Thyroid gland (tissue), 4 donors: ENCODE measurements around the gene TOR1B.

Experiments
- POLR2A ChIP-seq, 2 donors: fragments of 450-650 bp; IDR thresholded peaks; one replicate each; pipeline ENCODE4 v1.6.1; 2017; ENCODE audit warnings: antibody characterized with exemption in 2 of 2, mild to moderate bottlenecking in 2 of 2, moderate library complexity in 1 of 2
- TF ChIP-seq, protein P1 (sequence below), 6 experiments: fragments of 200-600 bp in 3 of 6; fragments of 450-650 bp in 3 of 6; sonication (generic) in 3 of 6; IDR thresholded peaks; one replicate each; pipeline ENCODE4 v1.5.1; 2016 to 2019; ENCODE audit warnings: antibody characterized with exemption in 6 of 6, mild to moderate bottlenecking in 2 of 6, inconsistent platforms in 1 of 6, moderate library complexity in 1 of 6

DNA sequence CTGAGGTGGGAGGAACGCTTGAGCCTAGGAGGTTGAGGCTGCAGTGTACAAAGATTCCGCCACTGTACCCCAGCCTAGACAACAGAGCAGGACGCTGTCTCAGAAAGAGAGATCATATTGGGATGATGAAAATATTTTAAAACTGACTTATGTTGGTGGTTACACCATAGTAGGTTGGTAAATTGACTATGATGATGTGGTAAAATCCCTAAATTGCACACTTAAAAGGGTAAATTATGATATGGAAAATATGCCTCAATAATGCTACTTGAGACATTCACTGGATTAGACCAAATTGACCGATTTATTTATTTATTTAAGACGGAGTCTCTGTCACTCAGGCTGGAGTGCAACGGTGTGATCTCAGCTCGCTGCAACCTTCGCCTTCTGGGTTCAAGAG lies 21.9 kb upstream of the TOR1B start:
- TF ChIP-seq POLR2A (IDR thresholded peaks at IDR 0.05), result no peak
- TF ChIP-seq, protein P1, sequence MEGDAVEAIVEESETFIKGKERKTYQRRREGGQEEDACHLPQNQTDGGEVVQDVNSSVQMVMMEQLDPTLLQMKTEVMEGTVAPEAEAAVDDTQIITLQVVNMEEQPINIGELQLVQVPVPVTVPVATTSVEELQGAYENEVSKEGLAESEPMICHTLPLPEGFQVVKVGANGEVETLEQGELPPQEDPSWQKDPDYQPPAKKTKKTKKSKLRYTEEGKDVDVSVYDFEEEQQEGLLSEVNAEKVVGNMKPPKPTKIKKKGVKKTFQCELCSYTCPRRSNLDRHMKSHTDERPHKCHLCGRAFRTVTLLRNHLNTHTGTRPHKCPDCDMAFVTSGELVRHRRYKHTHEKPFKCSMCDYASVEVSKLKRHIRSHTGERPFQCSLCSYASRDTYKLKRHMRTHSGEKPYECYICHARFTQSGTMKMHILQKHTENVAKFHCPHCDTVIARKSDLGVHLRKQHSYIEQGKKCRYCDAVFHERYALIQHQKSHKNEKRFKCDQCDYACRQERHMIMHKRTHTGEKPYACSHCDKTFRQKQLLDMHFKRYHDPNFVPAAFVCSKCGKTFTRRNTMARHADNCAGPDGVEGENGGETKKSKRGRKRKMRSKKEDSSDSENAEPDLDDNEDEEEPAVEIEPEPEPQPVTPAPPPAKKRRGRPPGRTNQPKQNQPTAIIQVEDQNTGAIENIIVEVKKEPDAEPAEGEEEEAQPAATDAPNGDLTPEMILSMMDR (IDR thresholded peaks at IDR 0.05), result no peak
